ENCODE data around the gene NUP93.
"Not testable (repeated sequence)": the region's sequence is repeated elsewhere in the genome, so short reads cannot be mapped to it uniquely, and the experiment has no call there.

Gene NUP93

DNA sequence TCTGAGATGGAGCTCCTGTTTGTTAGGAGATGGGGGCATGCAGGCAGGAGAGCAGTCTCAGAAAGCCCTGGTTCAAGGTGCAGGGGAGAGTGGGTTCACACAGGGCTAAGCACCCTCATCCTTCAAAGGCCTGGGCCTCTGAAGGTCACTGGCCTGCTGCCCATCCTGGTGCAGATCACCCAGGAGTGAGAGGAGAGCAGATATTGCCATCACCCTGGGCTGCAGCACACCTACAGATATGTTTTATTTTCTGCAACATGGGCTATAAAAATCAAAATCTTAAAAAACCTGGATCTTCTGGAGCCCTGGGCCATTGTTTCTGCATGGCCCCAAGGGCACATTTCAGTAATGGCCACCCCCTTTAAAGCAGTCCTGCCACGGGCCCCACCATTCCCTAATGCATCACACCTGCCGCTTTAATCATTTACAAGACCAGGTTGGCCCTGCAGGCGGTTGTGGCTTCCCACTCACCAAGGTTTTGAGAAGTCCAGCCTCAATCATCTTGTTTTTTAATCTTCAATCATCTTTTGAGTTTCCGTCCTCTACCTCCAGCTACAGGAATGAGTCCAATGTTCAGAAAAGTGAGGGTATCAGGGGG, 20.4 kb upstream of the NUP93 start:
- no peak for DNase-seq (ENCODE audit: low spot score)

DNA sequence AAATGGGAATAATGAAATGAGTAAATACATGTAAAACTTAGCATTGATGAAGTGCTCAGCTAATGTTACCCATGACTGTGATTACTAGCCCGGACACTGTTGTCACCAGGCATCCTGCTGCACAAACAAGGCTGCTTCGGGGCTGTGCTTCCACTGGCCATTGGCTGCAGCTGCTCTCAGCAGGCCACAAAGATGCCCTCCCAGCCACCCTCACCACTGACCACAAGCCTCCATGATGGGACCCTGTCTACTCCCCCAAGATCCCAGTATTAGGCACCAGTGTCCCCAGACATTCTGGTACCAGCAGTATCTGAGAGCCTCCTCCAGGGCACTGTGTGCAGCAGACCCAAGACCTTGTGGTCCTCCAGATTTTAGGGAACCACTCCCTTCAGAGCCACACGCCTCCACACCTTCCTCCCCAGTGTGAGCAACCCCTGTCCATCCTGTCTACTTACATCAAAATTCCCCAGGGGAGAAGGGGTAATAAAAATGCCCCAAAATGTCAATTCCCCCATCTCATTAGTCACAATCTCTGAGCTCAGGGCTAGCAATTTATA, 19.7 kb upstream of the NUP93 start:
- no peak for DNase-seq (ENCODE audit: low spot score)

- no peak for DNase-seq (ENCODE audit: low spot score)
Observed at GRCh38 chr16:56711862-56712261, 18.1 kb upstream of the NUP93 start.

- DNase-seq (ENCODE audit: low spot score): no peak
Observed at GRCh38 chr16:56713794-56714193, 16.1 kb upstream of the NUP93 start.

- DNase-seq (ENCODE audit: low spot score): no peak
Observed at GRCh38 chr16:56715126-56715525, 14.8 kb upstream of the NUP93 start.

DNA sequence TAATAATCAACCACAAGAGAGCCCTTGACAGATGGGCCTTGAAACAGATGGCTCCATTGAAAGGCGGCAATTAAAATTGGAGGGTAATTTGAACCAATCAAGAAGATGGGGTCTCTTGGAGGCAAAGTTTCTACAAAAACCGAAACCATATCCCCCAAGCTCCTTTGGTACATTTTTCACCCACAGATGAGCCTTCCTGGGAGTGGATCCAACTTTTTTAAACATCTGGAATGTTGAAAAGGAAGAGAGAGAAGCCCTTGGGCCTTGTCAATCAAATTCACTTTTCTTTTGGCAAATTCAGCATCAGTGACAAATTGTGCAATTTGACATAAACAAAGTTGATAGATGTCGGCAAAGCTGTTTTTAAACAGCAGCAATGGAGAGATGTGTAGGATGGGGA, 13.2 kb upstream of the NUP93 start:
- no peak for DNase-seq (ENCODE audit: low spot score)

DNA sequence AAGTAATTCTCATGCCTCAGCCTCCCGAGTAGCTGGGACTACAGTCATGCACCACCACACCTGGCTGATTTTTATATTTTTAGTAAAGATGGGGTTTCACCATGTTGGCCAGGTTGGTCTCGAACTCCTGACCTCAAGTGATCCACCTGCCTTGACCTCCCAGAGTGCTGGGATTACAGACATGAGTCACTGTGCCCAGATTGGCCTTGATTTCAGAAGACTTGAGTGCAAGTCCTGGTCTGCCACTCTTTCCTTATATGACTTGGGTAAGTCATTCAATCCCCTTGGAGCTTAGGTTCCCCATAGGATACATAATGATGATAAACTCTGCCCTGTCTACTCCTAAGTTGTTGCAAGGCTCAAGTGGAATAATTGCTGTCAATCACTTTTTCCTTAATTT, 12.4 kb upstream of the NUP93 start:
- DNase-seq (ENCODE audit: low spot score): not testable (repeated sequence)

DNA sequence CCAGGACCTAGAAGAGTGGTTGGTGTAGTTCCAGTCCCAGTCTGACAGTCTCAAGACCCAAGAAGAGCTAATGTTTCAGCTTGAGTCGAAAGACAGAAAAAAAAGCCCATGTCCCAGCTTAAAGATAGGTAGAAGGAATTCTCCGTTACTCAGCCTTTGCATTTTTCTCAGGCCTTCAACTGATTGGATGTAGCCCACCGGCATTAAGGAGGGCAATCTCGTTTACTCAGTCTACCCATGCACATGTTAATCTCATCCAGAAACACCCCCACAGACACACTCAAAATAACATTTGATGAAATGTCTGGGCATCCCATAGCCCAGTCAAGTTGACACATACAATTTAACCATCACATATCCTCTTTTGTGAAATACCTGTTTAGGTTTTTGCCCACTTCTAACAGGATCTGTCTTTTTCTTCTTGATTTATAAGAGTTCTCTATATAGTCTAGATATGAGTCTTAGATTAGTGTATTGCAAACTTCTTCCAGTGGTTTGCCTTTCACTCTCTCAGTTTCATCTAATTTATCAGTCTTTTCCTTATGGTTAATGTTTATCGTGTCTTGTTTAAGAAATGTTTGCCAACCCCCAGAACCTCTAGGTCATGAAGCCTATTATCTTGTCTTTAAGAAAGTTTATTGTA, 7.6 kb upstream of the NUP93 start:
- no peak for DNase-seq (ENCODE audit: low spot score)

DNA sequence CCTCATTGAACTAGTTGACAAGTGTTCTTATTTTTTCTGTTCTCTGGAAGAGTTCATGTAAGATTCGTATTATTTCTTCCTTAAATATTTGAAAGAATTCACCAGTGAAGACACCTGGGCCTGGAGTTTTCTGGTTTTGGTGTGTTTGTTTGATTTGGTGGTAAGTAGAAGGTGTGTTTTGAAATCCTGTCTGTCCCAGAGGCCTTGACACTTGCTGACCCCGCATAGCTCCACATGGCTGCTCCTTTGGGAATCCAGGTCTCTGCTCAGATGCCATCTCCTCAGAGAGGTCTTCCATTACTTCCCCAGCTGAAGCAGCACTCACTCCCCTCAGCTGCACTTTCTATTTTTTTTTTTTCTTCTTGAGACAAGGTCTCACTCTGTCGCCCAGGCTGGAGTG, 5.7 kb upstream of the NUP93 start:
- no peak for DNase-seq (ENCODE audit: low spot score)

GRCh38 chr16:56726283-56726682, 3.6 kb upstream of the NUP93 start:
- no peak for DNase-seq (ENCODE audit: low spot score)

- DNase-seq (ENCODE audit: low spot score): no peak
Observed at GRCh38 chr16:56726926-56727325, 3.0 kb upstream of the NUP93 start.

DNA sequence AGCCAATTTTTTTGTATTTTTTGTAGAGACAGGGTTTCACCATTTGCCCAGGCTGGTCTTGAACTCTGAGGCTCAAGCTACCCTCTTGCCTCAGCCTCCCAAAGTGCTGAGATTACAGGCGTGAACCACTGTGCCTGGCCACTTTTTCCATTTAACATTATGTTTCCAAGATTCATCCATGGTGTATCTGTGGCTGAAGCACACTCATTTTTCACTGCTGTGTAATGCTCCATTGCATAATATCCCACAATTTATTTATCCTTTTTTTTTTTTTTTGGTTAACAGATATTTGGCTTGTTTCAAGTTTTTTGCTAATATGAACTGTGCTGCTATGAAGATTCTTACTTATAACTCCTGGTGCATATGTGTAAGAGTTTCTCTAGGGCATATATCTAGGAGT, 1.9 kb upstream of the NUP93 start:
- DNase-seq (ENCODE audit: low spot score): no peak

- DNase-seq (ENCODE audit: low spot score): no peak
Observed at GRCh38 chr16:56728980-56729734, 772 bp upstream of the NUP93 start.

DNA sequence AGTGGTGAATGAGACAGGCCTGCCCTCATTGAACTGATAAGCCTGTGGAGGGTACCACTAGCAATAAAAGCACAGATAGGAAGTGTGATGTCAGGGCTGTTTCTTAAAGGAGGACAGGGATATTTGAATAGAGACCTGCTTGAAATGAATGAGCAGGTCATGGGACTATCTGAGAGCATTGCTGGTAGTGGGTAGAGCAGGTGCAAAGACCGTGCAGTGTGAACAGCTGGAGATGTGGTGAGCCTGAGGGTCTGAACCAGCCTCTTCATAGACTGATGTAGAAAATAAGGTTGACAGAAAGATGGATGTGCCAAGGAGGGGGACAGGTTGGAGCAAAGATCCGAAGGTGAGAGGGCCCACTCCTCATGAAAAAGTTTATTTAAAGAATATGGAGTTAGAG, 2.4 kb downstream of the NUP93 start:
- DNase-seq (ENCODE audit: low spot score): no peak

DNA sequence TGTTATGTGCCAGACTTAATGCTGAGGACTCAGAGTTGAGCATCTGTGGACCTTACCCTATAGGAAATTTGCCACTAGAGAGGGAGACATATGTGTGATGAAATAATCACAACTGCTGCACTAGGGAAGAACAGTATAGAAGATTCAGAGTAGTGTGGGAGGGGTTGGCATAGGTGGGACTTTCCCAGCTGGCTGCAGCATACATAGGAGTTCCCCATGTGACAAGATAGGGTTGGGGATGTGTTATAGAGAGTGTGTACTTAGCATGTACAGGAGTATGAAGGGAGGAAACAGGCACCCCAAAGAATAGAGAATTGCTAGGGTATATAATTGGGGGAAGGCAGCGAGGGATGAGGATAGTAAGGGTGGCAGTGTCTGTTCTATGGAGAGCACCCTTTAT, 2.9 kb downstream of the NUP93 start:
- DNase-seq (ENCODE audit: low spot score): peak; percentile 5

DNA sequence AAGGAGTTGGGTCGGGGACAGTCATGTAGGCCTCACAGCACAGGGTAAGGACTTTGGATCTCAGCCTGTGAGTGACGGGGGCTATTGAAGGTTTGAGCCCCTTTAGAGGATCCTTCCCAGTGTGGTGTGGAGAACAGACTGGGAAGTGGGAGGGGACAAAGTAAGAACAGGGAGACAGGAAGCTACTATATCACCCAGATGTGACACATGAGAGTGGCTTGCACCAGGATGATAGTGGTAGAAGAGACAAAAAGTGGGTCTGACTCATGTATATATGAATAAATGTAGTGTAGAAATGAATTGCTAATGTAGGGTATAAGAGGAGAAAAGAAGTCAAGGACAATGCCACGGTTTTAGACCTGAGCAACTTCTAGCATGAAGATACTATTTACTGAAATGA, 4.5 kb downstream of the NUP93 start:
- DNase-seq (ENCODE audit: low spot score): no peak

DNA sequence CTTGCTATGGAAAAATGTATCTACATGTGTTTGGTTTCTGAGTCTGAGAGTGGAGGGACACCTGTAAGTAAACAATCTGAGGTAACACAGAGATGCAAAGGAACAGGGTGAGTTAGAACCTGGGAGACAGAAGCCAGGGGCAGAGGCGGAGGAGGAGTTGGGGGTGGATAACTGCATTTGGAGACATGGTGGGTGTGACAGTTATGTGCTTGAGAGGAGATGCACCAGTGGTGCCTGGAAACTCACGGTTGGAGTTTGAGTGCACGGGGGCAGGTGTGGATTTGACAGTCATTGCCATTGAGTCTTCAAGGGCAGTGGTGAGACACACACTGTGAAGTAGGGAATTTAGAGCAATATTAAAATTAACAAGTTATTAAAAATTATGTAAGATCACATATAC, 6.5 kb downstream of the NUP93 start:
- DNase-seq (ENCODE audit: low spot score): no peak

DNA sequence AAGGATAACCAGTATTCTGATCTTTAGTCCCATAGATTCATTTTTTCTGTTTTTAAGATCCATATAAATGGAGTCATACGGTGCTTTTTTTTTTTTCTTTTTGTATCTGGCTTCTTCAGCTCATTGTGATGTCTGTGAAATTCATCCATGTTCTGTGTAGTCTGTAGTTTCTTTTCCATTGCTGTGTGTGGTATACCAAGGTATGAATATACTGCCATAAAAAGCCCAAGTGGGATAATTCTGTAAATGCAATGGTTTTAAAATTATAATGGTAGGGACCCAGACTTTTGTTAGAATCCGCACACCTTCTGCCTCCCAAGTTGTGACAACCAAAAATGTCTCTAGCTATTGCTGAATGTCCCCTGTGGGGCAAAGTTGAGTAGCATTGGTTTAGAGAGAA, 7.6 kb downstream of the NUP93 start:
- DNase-seq (ENCODE audit: low spot score): no peak

DNA sequence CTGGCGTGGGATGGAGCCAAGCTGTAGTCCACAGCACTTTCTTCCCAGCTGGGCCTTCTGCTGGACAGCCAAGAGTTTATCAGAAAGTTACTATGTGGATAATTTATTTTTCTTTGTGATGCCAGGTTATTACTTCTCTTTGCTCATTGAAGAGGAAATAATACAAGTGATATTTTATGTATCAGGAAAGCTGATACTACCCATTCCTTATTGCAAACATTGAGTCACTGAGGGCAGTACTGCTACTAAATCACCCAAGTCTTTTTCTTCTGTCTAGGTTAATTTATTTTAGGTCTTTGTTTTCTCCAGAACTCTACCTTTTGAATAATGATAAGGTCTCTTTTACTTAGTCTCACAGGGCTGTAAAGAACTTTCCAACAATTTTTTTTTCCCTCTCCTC, 8.3 kb downstream of the NUP93 start:
- no peak for DNase-seq (ENCODE audit: low spot score)

DNA sequence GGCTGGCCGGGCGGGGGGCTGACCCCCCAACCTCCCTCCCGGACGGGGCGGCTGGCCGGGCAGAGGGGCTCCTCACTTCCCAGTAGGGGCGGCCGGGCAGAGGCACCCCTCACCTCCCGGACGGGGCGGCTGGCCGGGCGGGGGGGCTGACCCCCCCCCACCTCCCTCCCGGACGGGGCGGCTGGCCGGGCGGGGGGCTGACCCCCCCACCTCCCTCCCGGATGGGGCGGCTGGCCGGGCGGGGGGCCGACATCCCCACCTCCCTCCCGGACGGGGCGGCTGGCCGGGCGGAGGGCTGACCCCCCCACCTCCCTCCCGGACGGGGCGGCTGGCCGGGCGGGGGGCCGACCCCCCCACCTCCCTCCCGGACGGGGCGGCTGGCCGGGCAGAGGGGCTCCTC, 9.4 kb downstream of the NUP93 start:
- not testable (repeated sequence) for DNase-seq (ENCODE audit: low spot score)

- no peak for DNase-seq (ENCODE audit: low spot score)
Observed at GRCh38 chr16:56741399-56741798, 11.5 kb downstream of the NUP93 start.

DNA sequence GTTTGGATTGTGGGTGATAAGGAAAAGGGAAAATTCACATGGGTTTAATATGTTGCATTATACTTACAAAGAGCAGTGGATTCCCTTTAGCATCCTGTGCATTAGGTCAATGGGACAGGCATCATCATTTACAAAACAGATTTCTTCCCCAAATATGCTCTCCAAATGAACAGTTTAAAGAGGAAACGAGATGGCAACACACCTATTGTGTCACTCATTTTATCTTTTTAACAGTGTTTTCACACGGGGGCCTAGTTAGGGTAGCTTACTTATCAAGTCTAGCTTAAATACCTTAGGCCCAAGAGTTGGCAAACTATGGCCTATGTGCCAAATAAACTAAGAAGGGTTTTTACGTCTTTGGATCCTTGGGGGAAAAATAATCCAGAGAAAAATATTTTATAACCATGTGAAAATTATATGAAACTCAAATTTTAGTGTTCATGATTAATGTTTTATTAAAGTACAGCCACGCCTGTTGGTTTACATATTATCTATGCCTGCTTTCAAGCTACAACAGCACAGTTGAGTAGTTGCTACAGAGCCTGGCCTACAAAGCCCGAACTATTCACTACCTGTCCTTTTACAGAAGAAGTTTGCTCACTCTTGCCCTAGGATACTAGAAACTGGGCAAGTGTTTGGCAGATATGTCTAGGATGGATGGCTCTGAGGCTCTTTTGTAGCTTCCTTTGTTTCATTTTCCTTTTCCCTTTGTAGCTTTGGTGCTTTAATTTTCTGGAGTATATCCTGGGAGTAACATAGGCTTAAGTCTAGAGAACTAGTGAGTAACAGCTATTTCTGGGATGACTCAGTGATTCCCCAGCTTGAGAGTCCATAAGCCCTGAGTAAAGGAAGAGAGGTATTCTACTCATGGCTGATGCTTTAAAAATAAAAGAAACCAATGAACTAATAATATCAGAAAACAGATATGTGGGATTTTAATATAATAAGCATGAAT, 12.4 kb downstream of the NUP93 start:
- no peak for DNase-seq (ENCODE audit: low spot score)

Data from CD4-positive, alpha-beta T cell treated with Interleukin-2 at 100 ng/mL for 4 hours (primary cell).